Right lobe of liver (tissue), 4 donors: ENCODE measurements around the gene GPNMB.

Source experiments
- POLR2A ChIP-seq: fragments of 450-650 bp; IDR thresholded peaks from one replicate; pipeline ENCODE4 v1.6.1; 2017; ENCODE audit warnings: antibody characterized with exemption, mild to moderate bottlenecking
- TF ChIP-seq, protein P1 (sequence below), 4 donors: fragments of 200-600 bp in 3 of 4; fragments of 450-650 bp in 1 of 4; IDR thresholded peaks; one replicate each; pipeline versions ENCODE4 v1.5.1 to v1.8.0; 2016 to 2022; ENCODE audit warnings: antibody characterized with exemption in 4 of 4, mild to moderate bottlenecking in 2 of 4
- donor health status: DM: no; HTN: no; CAD: no.
- donor health status: DM: no; HTN: no; CAD: no.
- donor health status: DM: no; HTN: yes; CAD: no.

DNA sequence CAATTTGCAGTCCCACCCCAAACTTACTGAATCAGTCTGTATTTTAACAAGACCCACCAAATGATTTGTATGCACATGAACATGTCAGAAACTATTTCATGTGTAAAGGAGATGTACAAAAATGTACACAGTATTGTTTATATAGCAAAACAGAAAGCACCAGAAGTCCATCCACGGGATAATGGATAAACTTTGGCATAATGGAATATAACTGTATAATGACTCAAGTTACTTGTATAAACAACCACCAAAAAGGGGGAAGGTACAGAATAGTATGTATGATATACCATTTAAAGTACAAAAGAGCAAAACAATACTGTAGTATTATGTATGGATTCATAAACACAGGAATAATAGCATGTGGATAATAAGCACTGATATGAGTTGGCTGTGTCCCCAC lies 42.3 kb upstream of the GPNMB start:
- TF ChIP-seq, protein P1, sequence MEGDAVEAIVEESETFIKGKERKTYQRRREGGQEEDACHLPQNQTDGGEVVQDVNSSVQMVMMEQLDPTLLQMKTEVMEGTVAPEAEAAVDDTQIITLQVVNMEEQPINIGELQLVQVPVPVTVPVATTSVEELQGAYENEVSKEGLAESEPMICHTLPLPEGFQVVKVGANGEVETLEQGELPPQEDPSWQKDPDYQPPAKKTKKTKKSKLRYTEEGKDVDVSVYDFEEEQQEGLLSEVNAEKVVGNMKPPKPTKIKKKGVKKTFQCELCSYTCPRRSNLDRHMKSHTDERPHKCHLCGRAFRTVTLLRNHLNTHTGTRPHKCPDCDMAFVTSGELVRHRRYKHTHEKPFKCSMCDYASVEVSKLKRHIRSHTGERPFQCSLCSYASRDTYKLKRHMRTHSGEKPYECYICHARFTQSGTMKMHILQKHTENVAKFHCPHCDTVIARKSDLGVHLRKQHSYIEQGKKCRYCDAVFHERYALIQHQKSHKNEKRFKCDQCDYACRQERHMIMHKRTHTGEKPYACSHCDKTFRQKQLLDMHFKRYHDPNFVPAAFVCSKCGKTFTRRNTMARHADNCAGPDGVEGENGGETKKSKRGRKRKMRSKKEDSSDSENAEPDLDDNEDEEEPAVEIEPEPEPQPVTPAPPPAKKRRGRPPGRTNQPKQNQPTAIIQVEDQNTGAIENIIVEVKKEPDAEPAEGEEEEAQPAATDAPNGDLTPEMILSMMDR (IDR thresholded peaks at IDR 0.05), result no peak
- TF ChIP-seq POLR2A, result no peak
